ENCODE measurements around the gene CHD5. TPM values are rescaled to one million over a fixed set of nuclear protein-coding genes. Genes with fewer than 3 reads are reported as not detected.
"Not testable (repeated sequence)": the region's sequence is repeated elsewhere in the genome, so short reads cannot be mapped to it uniquely, and the experiment has no call there.

CHD5 gene
- polyA plus RNA-seq (ENCODE audit: insufficient read length in 3 of 3) = under 1 TPM; 0.22 to 0.54 (median 0.37) TPM
- long read RNA-seq, donor 1 = 0 reads
- long read RNA-seq, donor 2 = 0 reads
- long read RNA-seq, donor 3 = 0 reads
- long read RNA-seq, donor 4, partial matches to known transcripts = 29 of 29 reads
- long read RNA-seq, donor 4, other reads (novel, unspliced or antisense) = 0 of 29 reads
- long read RNA-seq, donor 5 = 0 reads
- long read RNA-seq, donor 6 = 0 reads
- long read RNA-seq, donor 7 = 0 reads
- long read RNA-seq, donor 8 = 0 reads
- long read RNA-seq, donor 9 = 0 reads
- long read RNA-seq, donor 10 = 0 reads
- long read RNA-seq, donor 11 = 0 reads
- long read RNA-seq, donor 12 = 0 reads
- long read RNA-seq, donor 13 = 0 reads
- long read RNA-seq, donor 14 = 0 reads
- long read RNA-seq, donor 15 = 0 reads
- long read RNA-seq, donor 16 = 0 reads

- DNase-seq (ENCODE audit: extremely low read depth in 1 of 11, low read depth in 9 of 11, low spot score in 4 of 11) = no peak
Measured at GRCh38 chr1:6180268-6180706, at the start of gene CHD5. Gene CHD5, minus strand, starts transcription at chr1:6180321. Its CDS starts 298 bp downstream, at chr1:6180023.

DNA sequence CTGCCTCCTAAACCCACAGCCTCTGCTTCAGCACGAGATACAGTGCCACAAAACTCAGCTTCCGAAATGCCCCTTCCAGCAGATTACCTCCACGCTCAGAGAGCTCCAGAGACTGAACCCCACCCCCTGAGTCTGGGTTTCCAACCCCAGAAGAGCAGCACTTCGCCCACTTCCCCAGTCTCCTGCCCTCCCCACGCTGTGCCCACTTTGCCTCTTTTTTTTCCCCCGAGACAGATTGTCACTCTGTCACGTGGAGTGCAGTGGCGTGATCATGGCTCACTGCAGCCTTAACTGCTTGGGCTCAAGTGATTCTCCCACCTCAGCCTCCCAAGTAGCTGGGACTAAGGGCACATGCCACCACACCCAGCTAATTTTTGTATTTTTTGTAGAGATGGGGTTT is 45.5 kb upstream of the CHD5 start:
- no peak for DNase-seq (ENCODE audit: extremely low read depth in 1 of 11, low read depth in 9 of 11, low spot score in 4 of 11)

- no peak for DNase-seq (ENCODE audit: extremely low read depth in 1 of 11, low read depth in 9 of 11, low spot score in 4 of 11)
Measured at GRCh38 chr1:6224718-6225117, 44.6 kb upstream of the CHD5 start.

DNA sequence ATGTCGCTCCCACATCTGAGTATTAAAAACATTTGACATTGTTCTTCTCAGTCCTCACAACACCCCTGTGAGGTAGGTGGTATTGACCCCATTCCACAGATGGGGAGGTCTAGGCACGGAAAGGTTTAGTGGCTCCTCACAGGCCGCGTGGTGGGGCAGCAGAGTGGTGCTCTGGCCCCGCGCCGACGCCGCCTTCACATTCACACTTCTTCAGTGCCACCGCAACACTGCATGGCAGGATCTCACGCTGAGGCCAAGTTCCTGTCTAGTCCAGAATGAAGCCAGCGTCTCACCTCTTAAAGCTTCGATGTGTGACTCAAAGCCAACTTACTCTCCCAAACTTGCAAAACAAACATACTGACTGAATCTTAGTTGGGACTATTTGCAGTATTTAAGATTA is 43.5 kb upstream of the CHD5 start:
- DNase-seq (ENCODE audit: extremely low read depth in 1 of 11, low read depth in 9 of 11, low spot score in 4 of 11) = no peak

- no peak for DNase-seq (ENCODE audit: extremely low read depth in 1 of 11, low read depth in 9 of 11, low spot score in 4 of 11)
Measured at GRCh38 chr1:6222636-6223035, 42.5 kb upstream of the CHD5 start.

- DNase-seq (ENCODE audit: extremely low read depth in 1 of 11, low read depth in 9 of 11, low spot score in 4 of 11) = no peak
Measured at GRCh38 chr1:6221210-6221784, 41.2 kb upstream of the CHD5 start.

DNA sequence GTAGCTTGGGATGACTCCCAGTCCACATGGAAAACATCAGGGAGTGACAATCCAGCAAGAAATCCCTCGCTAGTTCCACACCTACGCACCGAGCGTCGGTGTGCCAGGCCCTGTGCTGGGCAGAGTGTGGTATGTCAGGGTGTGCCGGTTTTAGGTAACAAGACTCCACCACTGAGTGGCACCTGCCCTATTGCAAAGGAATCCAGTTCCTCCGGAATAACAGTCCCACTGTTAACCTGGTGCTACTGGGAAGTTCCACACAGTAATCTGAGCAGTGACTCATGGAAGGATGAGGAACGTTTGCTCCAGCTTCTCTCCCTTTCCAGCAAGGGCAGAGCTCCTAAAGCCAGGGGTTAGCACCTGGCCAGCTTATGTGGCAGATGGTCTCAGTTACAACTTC is 40.1 kb upstream of the CHD5 start:
- DNase-seq (ENCODE audit: extremely low read depth in 1 of 11, low read depth in 9 of 11, low spot score in 4 of 11) = no peak

GRCh38 chr1:6219641-6220040 is 39.5 kb upstream of the CHD5 start:
- DNase-seq (ENCODE audit: extremely low read depth in 1 of 11, low read depth in 9 of 11, low spot score in 4 of 11) = not testable (repeated sequence)

GRCh38 chr1:6218375-6219164 is 38.4 kb upstream of the CHD5 start:
- no peak for DNase-seq (ENCODE audit: extremely low read depth in 1 of 11, low read depth in 9 of 11, low spot score in 4 of 11)

GRCh38 chr1:6212193-6212959 is 32.3 kb upstream of the CHD5 start:
- peak in 2 of 11 donors; percentile 48 to 63 for DNase-seq (ENCODE audit: extremely low read depth in 1 of 11, low read depth in 9 of 11, low spot score in 4 of 11)

GRCh38 chr1:6211731-6212130 is 31.6 kb upstream of the CHD5 start:
- no peak for DNase-seq (ENCODE audit: extremely low read depth in 1 of 11, low read depth in 9 of 11, low spot score in 4 of 11)

- DNase-seq (ENCODE audit: extremely low read depth in 1 of 11, low read depth in 9 of 11, low spot score in 4 of 11) = no peak
Measured at GRCh38 chr1:6210591-6211355, 30.7 kb upstream of the CHD5 start.

DNA sequence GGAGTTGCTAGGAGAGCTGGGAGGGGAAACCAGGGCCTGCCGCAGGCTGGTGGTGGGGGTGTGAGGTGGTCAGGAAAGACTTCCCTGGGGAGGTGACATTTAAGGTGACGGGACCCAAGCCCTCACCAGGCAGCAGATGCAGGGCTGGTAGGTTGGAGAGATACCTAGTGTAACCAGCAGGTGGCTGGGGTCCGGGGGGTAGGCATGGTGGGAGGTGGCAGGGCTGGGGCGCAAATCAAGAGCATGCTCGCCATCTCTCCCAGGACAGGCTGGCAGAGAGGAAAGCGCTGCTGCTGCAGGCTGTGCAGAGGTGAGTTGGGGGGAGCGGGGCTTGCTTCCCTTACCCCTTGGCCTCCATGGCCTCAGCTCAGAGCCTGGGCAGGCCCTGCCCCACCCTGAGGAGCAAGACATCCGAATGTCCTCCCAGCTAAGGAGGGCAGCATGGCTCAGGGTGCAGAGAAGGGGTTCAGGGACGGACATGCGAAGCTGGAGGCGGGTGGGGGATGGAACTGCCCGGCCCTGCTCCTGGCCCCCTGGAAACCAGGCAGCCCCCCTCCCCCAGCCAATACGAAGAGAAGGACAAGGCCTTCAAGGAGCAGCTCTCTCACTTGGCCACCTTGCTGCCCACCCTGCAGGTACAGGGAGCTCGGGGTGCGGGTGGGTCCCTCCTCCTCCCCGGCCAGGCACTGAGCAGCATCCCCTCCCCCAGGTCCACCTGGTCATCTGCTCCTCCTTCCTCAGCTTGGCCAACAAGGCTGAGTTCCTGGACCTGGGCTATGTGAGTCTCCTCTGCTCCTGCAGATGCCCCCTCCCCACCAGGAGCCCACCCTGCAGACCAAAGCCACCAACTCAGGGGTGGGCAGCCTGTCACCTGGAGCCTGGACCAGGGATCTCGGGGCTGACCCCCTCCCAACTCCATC is 29.8 kb upstream of the CHD5 start:
- DNase-seq (ENCODE audit: extremely low read depth in 1 of 11, low read depth in 9 of 11, low spot score in 4 of 11) = no peak

GRCh38 chr1:6208723-6209660 is 28.9 kb upstream of the CHD5 start:
- peak in 2 of 11 donors; percentile 23 to 34 for DNase-seq (ENCODE audit: extremely low read depth in 1 of 11, low read depth in 9 of 11, low spot score in 4 of 11)

- no peak for DNase-seq (ENCODE audit: extremely low read depth in 1 of 11, low read depth in 9 of 11, low spot score in 4 of 11)
Measured at GRCh38 chr1:6207921-6208320, 27.8 kb upstream of the CHD5 start.

GRCh38 chr1:6207075-6207885 is 27.2 kb upstream of the CHD5 start:
- DNase-seq (ENCODE audit: extremely low read depth in 1 of 11, low read depth in 9 of 11, low spot score in 4 of 11) = no peak
